Measurements from ENCODE around the gene GRID2IP.

- TF ChIP-seq SPI1 (IDR thresholded peaks at IDR 0.05; ENCODE audit: borderline replicate concordance, insufficient read depth, low read depth, low read length) (no peak), CREB1 (IDR thresholded peaks at IDR 0.05; ENCODE audit: low read depth) (no peak)
Observed at GRCh38 chr7:6489612-6490011, 61.6 kb downstream of the GRID2IP start.

Data from GM12878 (cell line).